Gastrocnemius medialis (tissue), 4 donors: ENCODE results near the gene UPK2.

ENCODE experiments used
- CTCF ChIP-seq, 5 experiments: fragments of 450-650 bp in 3 of 5; fragments of 200-600 bp in 2 of 5; sonication (generic) in 2 of 5; IDR thresholded peaks in 4 of 5; conservative IDR thresholded peaks in 1 of 5; 1 replicate in 4 of 5; 2 replicates in 1 of 5; pipeline ENCODE4 v1.5.1; 2016 to 2019; ENCODE audit warnings: antibody characterized with exemption in 5 of 5, mild to moderate bottlenecking in 3 of 5, moderate library complexity in 3 of 5
- POLR2A ChIP-seq, 2 donors: fragments of 450-650 bp; IDR thresholded peaks; one replicate each; pipeline ENCODE4 v1.6.1; 2017; ENCODE audit warnings: antibody characterized with exemption in 2 of 2, mild to moderate bottlenecking in 2 of 2, moderate library complexity in 2 of 2

DNA sequence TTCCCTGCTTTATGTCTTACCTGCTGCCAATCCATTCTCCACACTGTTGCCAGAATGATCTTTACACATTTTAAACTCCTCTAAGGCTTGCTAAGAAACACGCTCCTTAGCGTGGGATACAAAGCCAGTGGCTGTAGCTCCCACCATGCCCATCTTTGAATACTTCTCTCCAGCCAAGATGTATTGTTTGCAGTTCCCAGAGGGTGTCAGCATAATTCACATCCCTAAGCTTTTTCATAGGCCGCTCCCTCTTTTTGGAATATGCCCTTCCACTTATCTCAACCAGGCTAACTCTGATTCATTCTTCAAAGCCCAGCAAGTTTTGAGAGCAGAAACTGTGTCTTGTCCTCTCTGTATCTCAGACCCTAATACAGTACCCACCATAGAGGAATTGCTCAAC is 8.1 kb upstream of the UPK2 start:
- TF ChIP-seq CTCF (IDR thresholded peaks at IDR 0.05 in 4 of 5, conservative IDR thresholded peaks at IDR 0.05 in 1 of 5) (no peak), POLR2A (IDR thresholded peaks at IDR 0.05) (no peak)
